Measurements from ENCODE around the gene NGEF. TPM values are rescaled to one million over a fixed set of nuclear protein-coding genes. Genes with fewer than 3 reads are reported as not detected.

The NGEF gene
- polyA plus RNA-seq, 3 donors = 0.11 to 2.2 (median 0.58) TPM

DNA sequence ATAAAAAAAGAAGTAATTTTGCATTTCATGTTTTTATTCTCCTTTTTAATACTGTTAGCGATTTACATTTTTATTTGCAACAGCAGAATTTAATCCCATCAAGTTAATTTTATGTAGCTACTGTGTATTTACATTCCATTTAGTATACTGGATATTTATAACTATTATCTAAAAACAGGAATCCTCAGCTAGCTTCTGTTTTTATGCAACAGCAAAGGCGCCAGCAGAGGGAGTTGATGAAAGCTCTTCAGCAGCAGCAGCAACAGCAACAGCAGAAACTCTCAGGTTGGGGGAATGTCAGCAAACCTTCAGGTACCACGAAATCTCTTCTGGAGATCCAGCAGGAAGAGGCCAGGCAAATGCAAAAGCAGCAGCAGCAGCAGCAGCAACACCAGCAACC is 169.2 kb downstream of the NGEF start:
- no peak overlapping the region for H3K27ac ChIP-seq (ENCODE audit: low read depth, low read length)
- 82 to 96% (median 89%) methylated on average over 3 of the region's 3 CpGs for WGBS, 3 donors

DNA sequence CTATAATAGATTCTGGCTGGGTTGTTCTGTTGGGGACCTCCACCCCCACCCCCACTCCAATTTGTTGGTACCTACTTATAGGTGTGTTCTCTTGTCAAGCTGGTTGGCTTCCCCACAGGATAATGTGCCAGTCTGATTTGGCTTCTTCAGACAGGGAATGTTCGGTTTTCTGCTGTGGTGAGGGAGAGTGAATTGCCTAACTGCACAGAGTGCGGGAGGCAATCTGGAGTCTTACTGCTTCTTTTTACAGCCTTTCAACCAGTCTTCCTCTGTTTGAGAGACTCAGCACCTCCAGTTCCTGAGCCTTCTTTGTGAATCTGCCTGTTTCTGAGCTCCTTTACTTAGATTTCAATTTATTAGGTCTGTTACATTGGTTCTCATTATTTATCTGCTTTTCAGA is 170.4 kb downstream of the NGEF start:
- 32 to 79% (median 52%) methylated on average over 2 of the region's 2 CpGs for WGBS, 3 donors
- H3K27ac ChIP-seq (ENCODE audit: low read depth, low read length) = no peak overlapping the region

DNA sequence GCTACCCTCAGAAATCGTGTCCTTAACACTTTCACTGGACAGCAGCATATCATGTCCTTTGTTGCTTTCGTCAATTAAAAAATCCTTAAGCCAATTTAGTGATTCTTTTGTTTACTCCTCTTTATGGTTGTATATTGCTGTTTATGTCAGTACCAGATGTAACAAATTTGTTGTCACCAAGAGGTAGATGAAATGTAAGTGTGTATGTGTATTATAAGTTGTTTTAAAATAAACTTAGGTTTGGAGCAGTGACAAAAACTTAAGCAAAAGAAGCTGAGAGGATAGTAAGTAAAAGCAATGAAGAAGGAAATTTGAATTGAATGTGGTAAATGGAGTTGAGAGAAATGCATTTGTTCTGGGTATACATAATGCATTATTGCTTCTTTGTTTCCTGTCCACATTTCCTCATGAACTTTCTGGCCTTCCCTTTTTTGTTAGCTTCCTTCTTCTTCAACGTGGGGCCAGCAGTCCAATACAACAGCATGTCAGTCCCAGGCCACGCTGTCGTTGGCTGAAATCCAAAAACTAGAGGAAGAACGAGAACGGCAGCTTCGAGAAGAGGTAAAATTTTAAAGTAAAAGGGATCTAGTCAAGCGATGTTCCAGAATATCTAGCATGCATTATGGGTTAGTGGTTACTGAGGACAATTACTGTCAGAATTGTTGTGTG is 173.5 kb downstream of the NGEF start:
- WGBS, 3 donors = 28 to 41% (median 32%) methylated on average over 9 of the region's 9 CpGs
- H3K27ac ChIP-seq (ENCODE audit: low read depth, low read length) = no peak overlapping the region

DNA sequence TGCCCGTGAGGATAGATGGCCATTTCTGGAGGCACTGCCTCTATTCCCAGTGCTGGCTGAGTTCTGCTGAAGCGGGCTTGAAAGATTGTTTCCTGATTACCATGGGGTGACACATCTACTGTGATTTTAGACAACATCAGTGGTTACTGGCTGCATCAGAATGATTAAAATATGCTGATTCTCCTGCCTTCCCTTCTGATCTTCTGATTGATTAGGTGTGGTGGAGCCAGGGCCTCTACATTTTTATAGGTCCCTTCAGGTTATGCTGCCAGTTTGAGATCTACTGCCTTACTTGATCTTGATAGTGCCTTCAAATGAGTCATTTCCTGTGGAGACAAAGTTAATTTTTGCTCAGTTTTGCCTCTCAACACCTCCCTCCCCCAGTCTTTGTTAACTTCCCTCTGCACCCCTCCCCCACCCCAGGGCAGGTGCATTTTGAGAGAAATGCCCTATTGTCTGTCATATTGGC is 174.6 kb downstream of the NGEF start:
- WGBS, 3 donors = 54 to 71% (median 56%) methylated on average over 2 of the region's 2 CpGs
- no peak overlapping the region for H3K27ac ChIP-seq (ENCODE audit: low read depth, low read length)

DNA sequence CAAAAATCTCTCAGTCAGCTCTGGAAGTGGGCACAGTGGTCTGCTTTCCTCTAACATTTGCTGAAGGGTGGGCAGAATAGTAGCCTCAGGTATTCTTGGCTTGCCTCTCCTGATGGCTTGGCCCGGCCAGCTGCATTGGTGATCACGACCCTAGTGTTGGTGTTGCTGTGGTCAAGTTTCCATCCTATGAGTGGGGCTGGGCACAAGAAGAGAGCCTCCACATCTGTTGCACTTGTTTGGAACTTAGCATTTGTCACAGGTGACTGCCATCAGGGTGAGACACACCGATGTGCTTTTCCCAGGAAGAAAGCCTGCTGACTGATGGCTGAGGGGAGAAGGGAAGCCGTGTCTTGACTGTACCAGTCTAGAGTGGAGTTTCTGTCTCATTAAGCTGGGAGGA is 176.1 kb downstream of the NGEF start:
- 91 to 95% (median 93%) methylated on average over 4 of the region's 4 CpGs for WGBS, 3 donors
- H3K27ac ChIP-seq (ENCODE audit: low read depth, low read length) = no peak overlapping the region

DNA sequence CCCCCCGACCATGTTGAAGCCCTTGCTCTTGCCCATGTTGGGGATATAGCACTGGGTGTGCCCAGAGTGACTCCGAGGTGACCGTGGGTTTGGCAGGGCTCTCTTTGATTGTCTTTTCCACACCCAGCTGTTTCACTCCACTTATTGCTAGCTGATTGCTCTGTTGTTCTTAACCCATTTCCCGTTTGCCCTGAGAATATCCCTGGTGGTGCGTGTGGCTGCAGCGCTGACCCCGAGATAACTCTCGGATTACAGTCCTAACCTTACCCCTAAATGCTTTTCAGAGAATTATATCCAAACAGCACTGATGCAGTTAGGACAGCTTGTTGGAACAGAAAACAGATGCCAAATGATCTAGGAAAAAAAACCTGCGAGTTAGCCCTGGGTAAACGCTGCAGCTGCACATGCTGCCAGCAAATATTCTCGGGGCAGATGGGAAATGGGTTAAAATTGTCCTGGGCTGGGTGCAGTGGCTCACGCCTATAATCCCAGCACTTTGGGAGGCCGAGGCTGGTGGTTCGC is 177.3 kb downstream of the NGEF start:
- H3K27ac ChIP-seq (ENCODE audit: low read depth, low read length) = no peak overlapping the region
- 62 to 82% (median 74%) methylated on average over 14 of the region's 14 CpGs for WGBS, 3 donors

DNA sequence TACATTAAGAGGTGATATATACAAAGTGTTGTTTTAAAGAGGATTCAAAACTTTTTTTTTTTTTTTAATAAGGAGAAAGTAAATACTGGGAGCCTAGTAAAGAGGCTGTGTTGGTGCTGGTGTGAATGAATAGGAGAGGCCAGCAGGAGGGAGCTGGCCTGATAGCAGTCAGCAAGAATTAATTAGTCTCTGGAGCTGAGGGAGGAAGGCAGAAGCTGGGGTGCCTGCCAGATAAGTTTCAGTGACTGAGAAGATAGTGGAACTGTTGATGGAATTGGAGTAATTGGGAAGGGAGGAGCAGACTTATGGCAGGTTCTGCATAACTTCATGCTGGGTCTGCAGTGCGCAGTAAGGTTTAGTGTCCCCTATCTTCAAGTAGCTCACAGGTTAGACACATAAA is 179.2 kb downstream of the NGEF start:
- H3K27ac ChIP-seq (ENCODE audit: low read depth, low read length) = no peak overlapping the region
- 84 to 96% (median 90%) methylated on average over 1 of the region's 1 CpG for WGBS, 3 donors

DNA sequence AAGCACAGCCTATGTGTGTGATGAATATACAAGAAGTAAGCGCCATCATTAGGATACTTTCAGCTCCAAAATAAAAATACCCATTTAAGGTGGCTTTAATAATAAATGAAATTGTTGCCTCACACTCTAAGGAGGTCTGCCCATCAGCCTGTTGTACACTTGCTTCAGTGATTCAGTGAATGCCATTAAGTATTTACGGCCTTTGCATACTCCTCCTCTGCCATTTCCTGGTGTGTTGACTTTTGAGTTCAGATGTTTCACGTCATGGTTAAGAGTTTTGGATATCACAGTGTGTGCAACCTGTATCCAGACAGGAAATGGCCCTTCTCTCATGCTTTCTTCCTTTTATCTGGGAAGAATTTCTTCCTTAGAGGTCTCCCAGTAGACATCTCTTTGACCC is 181.6 kb downstream of the NGEF start:
- 92 to 94% (median 93%) methylated on average over 3 of the region's 3 CpGs for WGBS, 3 donors
- H3K27ac ChIP-seq (ENCODE audit: low read depth, low read length) = no peak overlapping the region

DNA sequence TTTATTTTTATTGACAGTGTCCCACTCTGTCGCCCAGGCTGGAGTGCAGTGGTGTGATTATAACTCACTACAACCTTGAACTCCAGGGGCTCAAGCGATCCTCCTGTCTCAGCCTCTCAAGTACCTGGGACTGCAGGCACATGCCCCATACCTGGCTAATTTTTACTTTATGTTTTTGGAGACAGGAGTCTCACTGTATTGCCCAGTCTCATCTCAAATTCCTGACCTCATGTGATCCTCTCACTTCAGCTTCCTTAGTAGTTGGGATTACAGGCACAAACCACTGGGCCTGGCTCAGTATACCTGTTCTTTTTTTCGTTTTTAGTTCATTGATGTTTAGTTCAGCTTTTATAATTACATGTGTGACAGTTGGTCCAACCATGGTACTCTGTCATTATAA is 183.1 kb downstream of the NGEF start:
- H3K27ac ChIP-seq (ENCODE audit: low read depth, low read length) = no peak overlapping the region
- 83 to 95% (median 94%) methylated on average over 3 of the region's 3 CpGs for WGBS, 3 donors

Other genes with a start within 250 kb of the NGEF start
- under 1 TPM in 1 of 3 donors, not detected in 2; 0.15 TPM for gene KCNJ13, start 236.7 kb downstream of the NGEF start, polyA plus RNA-seq
- under 1 TPM; 0.34 to 0.91 (median 0.67) TPM for gene SNORC, start 143.0 kb downstream of the NGEF start, polyA plus RNA-seq
- gene NEU2, start 19.4 kb upstream of the NGEF start, polyA plus RNA-seq = not detected
- gene INPP5D, start 47.1 kb upstream of the NGEF start, polyA plus RNA-seq = 10 to 100 TPM in 1 of 3 donors, 1 to 10 TPM in 2; 2.8 to 15.2 (median 8.1) TPM
- gene ATG16L1, start 238.4 kb upstream of the NGEF start, polyA plus RNA-seq = 10 to 100 TPM in 2 of 3 donors, 1 to 10 TPM in 1; 7.9 to 11.0 (median 10.6) TPM

All from adipose tissue (tissue), 3 donors.